Fibroblast of lung (primary cell): ENCODE data around the gene SLC22A23. TPM values are rescaled to one million over a fixed set of nuclear protein-coding genes. Genes with fewer than 3 reads are reported as not detected.

Experiments
- DNase-seq, 2 donors: peaks; one replicate each; pipeline versions ENCODE4 v3.0.0 to v3.0.0-alpha.2; 2010; ENCODE audit warnings: low read depth in 2 of 2
- H2AFZ ChIP-seq: 2 replicates; pipeline ENCODE4 v1.5.1; 2012; ENCODE audit warnings: low read length, control low read depth, inconsistent platforms
- H3K27ac ChIP-seq: 2 replicates; pipeline ENCODE4 v1.5.1; 2011; ENCODE audit warnings: low read length, control low read depth; ENCODE audit not compliant: insufficient read depth
- H3K27me3 ChIP-seq: 2 replicates; pipeline ENCODE4 v1.5.1; 2011; ENCODE audit warnings: mild to moderate bottlenecking, low read length; ENCODE audit not compliant: control insufficient read depth, insufficient read depth
- H3K36me3 ChIP-seq: 2 replicates; pipeline ENCODE4 v1.5.1; 2011; ENCODE audit warnings: low read length; ENCODE audit not compliant: control insufficient read depth, insufficient read depth
- H3K4me1 ChIP-seq: 2 replicates; pipeline ENCODE4 v1.5.1; 2011; ENCODE audit warnings: low read length; ENCODE audit not compliant: control insufficient read depth, insufficient read depth; ENCODE audit errors: extremely low read depth
- H3K4me2 ChIP-seq: 2 replicates; pipeline ENCODE4 v1.5.1; 2011; ENCODE audit warnings: low read length, control low read depth; ENCODE audit not compliant: insufficient read depth; ENCODE audit errors: extremely low read depth
- H3K4me3 ChIP-seq, 4 experiments: fragments of 200-600 bp in 1 of 4; sonication (generic) in 1 of 4; replicated peaks in 1 of 4; 2 replicates each; pipeline ENCODE4 v1.5.1; 2011 to 2016; ENCODE audit warnings: low read length in 4 of 4, low read depth in 3 of 4, mild to moderate bottlenecking in 3 of 4, control low read depth in 2 of 4, inconsistent platforms in 1 of 4, mixed read lengths in 1 of 4; ENCODE audit not compliant: insufficient read depth in 1 of 4; ENCODE audit errors: control extremely low read depth in 1 of 4
- H3K79me2 ChIP-seq: 2 replicates; pipeline ENCODE4 v1.5.1; 2012; ENCODE audit warnings: mild to moderate bottlenecking, low read length, inconsistent platforms; ENCODE audit not compliant: control insufficient read depth, insufficient read depth
- H3K9ac ChIP-seq: 2 replicates; pipeline ENCODE4 v1.5.1; 2011; ENCODE audit warnings: mild to moderate bottlenecking, low read length, control low read depth; ENCODE audit not compliant: insufficient read depth
- H3K9me3 ChIP-seq: 2 replicates; pipeline ENCODE4 v1.5.1; 2012; ENCODE audit warnings: low read depth, low read length; ENCODE audit not compliant: control insufficient read depth, insufficient read depth
- H4K20me1 ChIP-seq: 2 replicates; pipeline ENCODE4 v1.5.1; 2011; ENCODE audit warnings: low read length; ENCODE audit not compliant: control insufficient read depth, insufficient read depth; ENCODE audit errors: extremely low read depth
- EZH2 ChIP-seq: IDR thresholded peaks from 2 replicates; pipeline ENCODE4 v1.5.1; 2012; ENCODE audit warnings: low read length, control low read depth, mild to moderate bottlenecking; ENCODE audit errors: missing control alignments
- polyA plus RNA-seq, 2 donors: library from polyadenylated mRNA; depleted of rRNA in 1 of 2; stranded (reverse) in 1 of 2; unstranded in 1 of 2; fragments of >200 nt; gene quantifications; 2 replicates each; pipeline ENCODE4 v1.2.1, GENCODE V29; 2011 to 2012; ENCODE audit warnings: missing spikeins in 1 of 2
- total RNA-seq: library from RNA; depleted of rRNA; stranded (reverse); fragments of >200 nt; gene quantifications from 2 replicates; pipeline ENCODE4 v1.2.1, GENCODE V29; 2014
- TF ChIP-seq, protein P1 (sequence below), 2 donors: IDR thresholded peaks in 1 of 2; conservative IDR thresholded peaks in 1 of 2; 1 replicate in 1 of 2; 2 replicates in 1 of 2; pipeline ENCODE4 v1.5.1; 2011 to 2012; ENCODE audit warnings: low read length in 2 of 2, control low read depth in 1 of 2, inconsistent platforms in 1 of 2, low read depth in 1 of 2, mild to moderate bottlenecking in 1 of 2

SLC22A23 gene
- total and polyA plus RNA-seq, 2 donors (not counting 1 experiment from before 2014, with no cell fraction given) = 0.37 to 3.0 TPM

DNA sequence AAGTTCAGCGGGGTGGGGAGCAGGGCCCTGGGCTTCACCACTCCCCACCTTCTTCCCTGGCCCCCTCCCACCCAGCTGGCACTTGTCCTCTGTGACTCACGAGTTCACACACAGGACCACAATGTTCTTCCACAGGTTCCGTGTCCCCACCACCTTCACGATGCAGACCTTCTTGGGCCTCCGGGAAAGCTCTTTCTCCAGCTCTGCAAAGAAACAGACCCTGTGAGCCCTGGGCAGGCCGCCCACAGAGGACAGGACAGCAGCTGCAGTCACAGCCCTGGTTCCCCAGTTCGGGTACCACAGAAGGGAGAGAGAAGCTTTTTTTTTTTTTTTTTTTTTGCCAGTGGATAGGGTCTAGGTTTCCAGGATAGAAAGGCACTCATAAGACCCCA, 167.2 kb downstream of the SLC22A23 start:
- Histone ChIP-seq H3K9ac (no peak overlapping the region), H3K79me2 (no peaks in the 10 kb centered on the region), H3K4me1 (no peaks in the 10 kb centered on the region), H3K4me3 (no peak overlapping the region), H3K4me2 (no peak overlapping the region), H3K36me3 (no peaks in the 10 kb centered on the region), H3K27me3 (no peaks in the 10 kb centered on the region), H2AFZ (no peak overlapping the region), H3K27ac (no peak overlapping the region), H3K9me3 (no peaks in the 10 kb centered on the region), H4K20me1 (no peaks in the 10 kb centered on the region)
- DNase-seq = no peak
- TF ChIP-seq EZH2 = no peak
- TF ChIP-seq, protein P1, sequence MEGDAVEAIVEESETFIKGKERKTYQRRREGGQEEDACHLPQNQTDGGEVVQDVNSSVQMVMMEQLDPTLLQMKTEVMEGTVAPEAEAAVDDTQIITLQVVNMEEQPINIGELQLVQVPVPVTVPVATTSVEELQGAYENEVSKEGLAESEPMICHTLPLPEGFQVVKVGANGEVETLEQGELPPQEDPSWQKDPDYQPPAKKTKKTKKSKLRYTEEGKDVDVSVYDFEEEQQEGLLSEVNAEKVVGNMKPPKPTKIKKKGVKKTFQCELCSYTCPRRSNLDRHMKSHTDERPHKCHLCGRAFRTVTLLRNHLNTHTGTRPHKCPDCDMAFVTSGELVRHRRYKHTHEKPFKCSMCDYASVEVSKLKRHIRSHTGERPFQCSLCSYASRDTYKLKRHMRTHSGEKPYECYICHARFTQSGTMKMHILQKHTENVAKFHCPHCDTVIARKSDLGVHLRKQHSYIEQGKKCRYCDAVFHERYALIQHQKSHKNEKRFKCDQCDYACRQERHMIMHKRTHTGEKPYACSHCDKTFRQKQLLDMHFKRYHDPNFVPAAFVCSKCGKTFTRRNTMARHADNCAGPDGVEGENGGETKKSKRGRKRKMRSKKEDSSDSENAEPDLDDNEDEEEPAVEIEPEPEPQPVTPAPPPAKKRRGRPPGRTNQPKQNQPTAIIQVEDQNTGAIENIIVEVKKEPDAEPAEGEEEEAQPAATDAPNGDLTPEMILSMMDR (conservative IDR thresholded peaks at IDR 0.05 in 1 of 2, IDR thresholded peaks at IDR 0.05 in 1 of 2; ENCODE audit: low read depth in 1 of 2, low read length in 2 of 2) = no peak

DNA sequence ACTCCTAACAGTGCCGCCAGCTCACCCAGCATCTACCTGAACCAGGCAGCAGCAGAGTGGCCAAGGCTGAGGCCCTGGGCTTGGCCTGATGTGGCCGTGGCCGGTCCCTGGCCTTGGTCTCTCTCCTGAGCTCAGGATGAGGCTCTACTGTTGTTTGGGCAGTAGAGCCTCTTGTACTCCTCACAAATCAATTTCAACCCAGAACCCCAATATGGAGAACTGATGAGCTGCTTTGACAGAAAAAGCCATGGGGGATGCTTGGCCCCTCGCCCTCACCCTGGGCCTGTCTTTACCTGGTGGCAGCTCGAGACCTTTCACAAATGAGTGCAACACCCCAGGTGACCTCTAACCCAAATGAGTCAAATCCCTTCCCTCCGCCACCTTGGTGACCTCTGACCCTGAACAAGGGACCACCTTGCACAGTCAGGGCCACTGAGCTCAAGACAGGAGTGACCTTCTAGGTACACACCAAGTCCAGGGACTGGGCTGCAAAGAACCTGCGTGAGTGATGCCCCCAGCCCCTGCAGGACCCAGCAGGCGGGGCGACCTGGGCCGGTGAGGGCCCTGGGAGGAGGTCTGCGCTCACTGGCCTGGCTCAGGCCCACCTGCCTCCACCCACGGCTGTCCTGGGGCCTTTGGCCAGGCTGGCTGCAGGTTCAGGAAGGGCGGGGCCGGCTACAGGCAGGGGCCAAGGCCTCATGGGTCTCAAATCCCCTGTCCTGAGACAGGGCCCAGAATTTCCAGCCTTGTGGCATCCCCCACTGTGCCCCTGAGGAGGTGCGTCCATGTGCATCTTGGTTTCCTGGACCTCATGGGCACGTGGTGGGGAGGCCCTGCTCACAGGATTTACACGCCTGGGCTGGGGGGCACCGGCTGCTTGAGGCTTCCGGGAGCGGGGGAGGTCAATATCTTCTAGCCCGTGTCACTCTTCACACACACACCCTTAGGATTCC, 167.9 kb downstream of the SLC22A23 start:
- no peak overlapping the region for H3K9ac ChIP-seq
- H3K4me2 ChIP-seq = no peak overlapping the region
- H3K79me2 ChIP-seq = no peaks in the 10 kb centered on the region
- no peaks in the 10 kb centered on the region for H3K27me3 ChIP-seq
- no peaks in the 10 kb centered on the region for H3K9me3 ChIP-seq
- H3K4me3 ChIP-seq = no peak overlapping the region
- no peaks in the 10 kb centered on the region for H3K36me3 ChIP-seq
- TF ChIP-seq, protein P1 (conservative IDR thresholded peaks at IDR 0.05 in 1 of 2, IDR thresholded peaks at IDR 0.05 in 1 of 2; ENCODE audit: low read depth in 1 of 2, low read length in 2 of 2) = no peak
- no peak for TF ChIP-seq EZH2
- H3K4me1 ChIP-seq = no peaks in the 10 kb centered on the region
- no peak for DNase-seq
- no peak overlapping the region for H3K27ac ChIP-seq
- no peaks in the 10 kb centered on the region for H4K20me1 ChIP-seq
- no peak overlapping the region for H2AFZ ChIP-seq

DNA sequence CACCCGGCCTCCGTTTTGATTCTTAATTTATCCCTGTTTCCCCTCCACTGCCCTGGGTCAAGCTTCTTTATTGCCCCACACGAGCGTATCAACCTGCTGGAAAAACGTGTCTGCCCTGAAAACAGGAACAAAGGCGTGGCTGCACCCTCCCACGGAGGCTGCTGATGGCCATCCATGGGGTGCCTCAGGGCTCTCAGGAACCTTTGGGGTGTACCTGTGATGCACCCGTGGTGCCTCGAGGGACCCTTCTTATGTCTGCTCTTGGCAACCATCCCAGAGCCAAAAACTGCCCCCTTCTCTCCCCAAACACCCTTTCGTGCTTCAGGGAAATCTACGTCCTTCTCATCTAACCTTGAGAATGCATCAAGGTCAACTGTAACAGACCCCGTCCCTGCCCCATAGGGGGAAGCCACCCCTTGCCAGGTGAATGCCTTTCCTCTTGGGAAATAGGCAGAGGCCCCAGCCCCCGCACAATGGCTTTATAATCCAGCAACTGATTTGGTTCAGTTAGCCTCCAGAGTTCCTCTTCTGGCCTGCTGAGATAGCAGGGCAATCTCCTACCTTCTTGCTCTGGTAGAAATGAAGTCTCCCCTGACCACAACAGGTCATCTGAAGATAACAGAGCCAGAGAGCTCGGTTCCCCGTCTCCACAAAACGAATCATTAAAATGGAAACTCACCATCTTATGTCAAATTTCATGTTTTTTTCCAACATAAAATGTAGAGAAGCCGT, 168.7 kb downstream of the SLC22A23 start:
- Histone ChIP-seq H3K4me1 (no peaks in the 10 kb centered on the region), H3K27me3 (no peaks in the 10 kb centered on the region), H2AFZ (no peak overlapping the region), H3K27ac (no peak overlapping the region), H3K79me2 (no peaks in the 10 kb centered on the region), H4K20me1 (no peaks in the 10 kb centered on the region), H3K9ac (no peak overlapping the region), H3K4me3 (no peak overlapping the region), H3K36me3 (no peaks in the 10 kb centered on the region), H3K4me2 (no peak overlapping the region), H3K9me3 (no peaks in the 10 kb centered on the region)
- no peak for DNase-seq
- TF ChIP-seq, protein P1 (conservative IDR thresholded peaks at IDR 0.05 in 1 of 2, IDR thresholded peaks at IDR 0.05 in 1 of 2; ENCODE audit: low read depth in 1 of 2, low read length in 2 of 2) = no peak
- TF ChIP-seq EZH2 = no peak
